Prostate gland (tissue), 2 donors: ENCODE measurements around the gene NUP210. TPM values are rescaled to one million over a fixed set of nuclear protein-coding genes. Genes with fewer than 3 reads are reported as not detected.
"Not testable (repeated sequence)": the region's sequence is repeated elsewhere in the genome, so short reads cannot be mapped to it uniquely, and the experiment has no call there.

Source experiments
- DNase-seq: peaks from one replicate; pipeline ENCODE4 v3.0.0-alpha.2; 2019; ENCODE audit warnings: low spot score
- H3K27ac ChIP-seq, 2 donors: fragments of 200-600 bp; sonication (generic); 2 replicates each; pipeline ENCODE4 v1.5.1; 2017 to 2019
- H3K27me3 ChIP-seq: fragments of 200-600 bp; sonication (generic); replicated peaks from 2 replicates; pipeline ENCODE4 v1.5.1; 2019; ENCODE audit not compliant: insufficient read depth
- H3K36me3 ChIP-seq, 2 donors: fragments of 200-600 bp; sonication (generic); 1 replicate in 1 of 2; 2 replicates in 1 of 2; pipeline versions ENCODE4 v1.5.1 to v1.8.1; 2017 to 2019
- H3K4me1 ChIP-seq: fragments of 200-600 bp; sonication (generic); replicated peaks from 2 replicates; pipeline ENCODE4 v1.5.1; 2019
- H3K4me3 ChIP-seq, 2 donors: fragments of 200-600 bp; sonication (generic); 2 replicates each; pipeline ENCODE4 v1.5.1; 2017 to 2019
- H3K9me3 ChIP-seq: fragments of 200-600 bp; sonication (generic); 2 replicates; pipeline ENCODE4 v1.5.1; 2017
- POLR2A ChIP-seq: fragments of 450-650 bp; IDR thresholded peaks from one replicate; pipeline ENCODE4 v1.6.1; 2016; ENCODE audit warnings: antibody characterized with exemption, mild to moderate bottlenecking
- POLR2AphosphoS5 ChIP-seq: sonication (generic); formaldehyde crosslinking; IDR thresholded peaks from one replicate; pipeline ENCODE4 v1.6.1; 2017; ENCODE audit warnings: antibody characterized with exemption
- WGBS: methylation state at CpG from one replicate; pipeline ENCODE4 v1.1.5; 2018; 5-methylcytosine and 5-hydroxymethylcytosine counted together
- intact Hi-C: fragments of 100-400 bp; cut with DNase I; formaldehyde crosslinking; loops from one replicate; pipeline ENCODE4 v1.14.2; 2022
- total RNA-seq, 2 donors: library from RNA; depleted of rRNA; stranded (reverse); fragments of >200 nt; gene quantifications; one replicate each; pipeline ENCODE4 v1.1.0, GENCODE V29; 2016
- TF ChIP-seq, protein P1 (sequence below), 4 experiments: fragments of 200-600 bp in 2 of 4; fragments of 450-650 bp in 2 of 4; sonication (generic) in 2 of 4; IDR thresholded peaks; 1 replicate in 3 of 4; 2 replicates in 1 of 4; pipeline ENCODE4 v1.5.1; 2016 to 2019; ENCODE audit warnings: antibody characterized with exemption in 4 of 4, mild to moderate bottlenecking in 2 of 4, moderate library complexity in 2 of 4

NUP210 gene
- total RNA-seq, 2 donors from 2014 or later = 10.6 to 31.2 TPM

DNA sequence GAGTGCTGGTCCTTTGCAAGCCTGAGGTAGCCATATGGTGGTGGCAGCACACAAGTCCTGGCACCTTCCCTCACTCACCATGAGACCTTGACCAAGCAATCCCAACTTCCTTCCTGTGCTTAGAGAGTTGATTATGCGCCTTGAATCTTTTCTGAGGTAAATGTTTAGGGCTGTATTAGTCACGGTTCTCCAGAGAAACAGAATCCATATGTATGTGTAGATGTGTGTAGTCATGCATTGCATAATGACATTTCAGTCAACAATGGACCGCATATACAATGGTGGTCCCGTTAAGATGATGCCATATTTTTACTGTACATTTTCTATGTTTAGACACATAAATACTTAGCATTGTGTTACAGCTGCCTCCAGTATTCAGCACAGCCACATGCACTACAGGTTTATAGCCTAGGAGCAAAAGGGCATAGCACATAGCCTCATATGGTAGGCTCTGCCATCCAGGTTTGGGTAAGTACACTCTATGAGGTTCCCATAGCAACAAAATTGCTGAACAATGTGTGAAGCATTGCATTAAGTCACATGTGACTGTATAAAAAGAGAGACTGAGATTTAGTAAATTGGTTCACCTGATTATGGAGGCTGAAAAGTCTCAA lies 20.2 kb upstream of the NUP210 start:
- WGBS = 69% methylated on average over 4 of the region's 4 CpGs
- Histone ChIP-seq H3K27ac (no peak overlapping the region), H3K4me3 (no peak overlapping the region), H3K36me3 (no peaks in the 10 kb centered on the region), H3K27me3 (peaks cover 4% of the 10 kb centered on the region), H3K4me1 (no peaks in the 10 kb centered on the region), H3K9me3 (no peaks in the 10 kb centered on the region)
- no peak for DNase-seq
- no peak for TF ChIP-seq POLR2A
- TF ChIP-seq, protein P1, sequence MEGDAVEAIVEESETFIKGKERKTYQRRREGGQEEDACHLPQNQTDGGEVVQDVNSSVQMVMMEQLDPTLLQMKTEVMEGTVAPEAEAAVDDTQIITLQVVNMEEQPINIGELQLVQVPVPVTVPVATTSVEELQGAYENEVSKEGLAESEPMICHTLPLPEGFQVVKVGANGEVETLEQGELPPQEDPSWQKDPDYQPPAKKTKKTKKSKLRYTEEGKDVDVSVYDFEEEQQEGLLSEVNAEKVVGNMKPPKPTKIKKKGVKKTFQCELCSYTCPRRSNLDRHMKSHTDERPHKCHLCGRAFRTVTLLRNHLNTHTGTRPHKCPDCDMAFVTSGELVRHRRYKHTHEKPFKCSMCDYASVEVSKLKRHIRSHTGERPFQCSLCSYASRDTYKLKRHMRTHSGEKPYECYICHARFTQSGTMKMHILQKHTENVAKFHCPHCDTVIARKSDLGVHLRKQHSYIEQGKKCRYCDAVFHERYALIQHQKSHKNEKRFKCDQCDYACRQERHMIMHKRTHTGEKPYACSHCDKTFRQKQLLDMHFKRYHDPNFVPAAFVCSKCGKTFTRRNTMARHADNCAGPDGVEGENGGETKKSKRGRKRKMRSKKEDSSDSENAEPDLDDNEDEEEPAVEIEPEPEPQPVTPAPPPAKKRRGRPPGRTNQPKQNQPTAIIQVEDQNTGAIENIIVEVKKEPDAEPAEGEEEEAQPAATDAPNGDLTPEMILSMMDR (IDR thresholded peaks at IDR 0.05) = no peak
- no peak for TF ChIP-seq POLR2AphosphoS5
- intact Hi-C loops = no loop called here

DNA sequence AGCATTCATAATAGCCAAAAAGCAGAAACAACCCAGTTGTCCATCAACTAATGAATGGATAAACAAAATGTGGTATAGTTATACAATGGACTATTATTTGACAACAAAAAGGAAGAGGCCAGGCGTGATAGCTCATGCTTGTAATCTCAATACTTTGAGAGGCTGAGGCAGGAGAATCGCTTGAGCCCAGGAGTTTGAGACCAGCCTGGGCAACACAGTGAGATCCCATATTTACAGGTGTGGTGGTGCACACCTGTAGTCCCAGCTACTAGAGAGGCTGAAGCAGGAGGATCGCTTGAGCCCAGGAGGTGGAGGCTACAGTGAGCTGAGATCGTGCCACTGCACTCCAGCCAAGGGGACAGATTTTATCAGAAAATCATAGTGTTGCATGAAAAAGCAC lies 16.1 kb upstream of the NUP210 start:
- 78% methylated on average over 4 of the region's 4 CpGs for WGBS
- intact Hi-C loops, DNase-seq: not testable (repeated sequence)

DNA sequence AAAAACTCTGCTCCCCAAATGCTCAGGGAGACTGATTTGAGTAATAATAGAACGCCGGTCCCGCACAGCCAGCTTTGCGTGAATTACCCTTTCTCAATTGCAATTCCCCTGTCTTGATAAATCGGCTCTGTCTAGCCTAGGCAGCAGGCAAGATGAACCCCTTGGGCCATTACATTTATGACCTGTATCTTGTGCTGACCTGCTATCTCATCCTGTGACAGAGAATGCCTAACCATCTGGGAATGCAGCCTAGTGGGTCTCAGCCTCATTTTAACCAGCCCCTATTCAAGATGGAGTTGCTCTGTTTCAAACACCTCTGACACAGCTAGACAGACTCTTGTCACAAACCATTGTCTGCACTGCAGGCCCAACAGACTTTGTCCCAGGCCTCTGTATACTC lies 13.8 kb upstream of the NUP210 start:
- 63% methylated on average over 5 of the region's 5 CpGs for WGBS
- Histone ChIP-seq H3K36me3 (no peaks in the 10 kb centered on the region), H3K4me3 (no peak overlapping the region), H3K27ac (no peak overlapping the region), H3K4me1 (no peaks in the 10 kb centered on the region), H3K9me3 (no peaks in the 10 kb centered on the region), H3K27me3 (peaks cover 4% of the 10 kb centered on the region)
- TF ChIP-seq, protein P1 (IDR thresholded peaks at IDR 0.05) = no peak
- no peak for TF ChIP-seq POLR2AphosphoS5
- no peak for TF ChIP-seq POLR2A
- no peak for DNase-seq
- intact Hi-C loops = no loop called here

More for the DNA sequence above, 16.1 kb upstream of the NUP210 start:
- H3K4me3 ChIP-seq, H3K27me3 ChIP-seq, H3K36me3 ChIP-seq, H3K4me1 ChIP-seq, H3K27ac ChIP-seq, H3K9me3 ChIP-seq: not testable (repeated sequence)

DNA sequence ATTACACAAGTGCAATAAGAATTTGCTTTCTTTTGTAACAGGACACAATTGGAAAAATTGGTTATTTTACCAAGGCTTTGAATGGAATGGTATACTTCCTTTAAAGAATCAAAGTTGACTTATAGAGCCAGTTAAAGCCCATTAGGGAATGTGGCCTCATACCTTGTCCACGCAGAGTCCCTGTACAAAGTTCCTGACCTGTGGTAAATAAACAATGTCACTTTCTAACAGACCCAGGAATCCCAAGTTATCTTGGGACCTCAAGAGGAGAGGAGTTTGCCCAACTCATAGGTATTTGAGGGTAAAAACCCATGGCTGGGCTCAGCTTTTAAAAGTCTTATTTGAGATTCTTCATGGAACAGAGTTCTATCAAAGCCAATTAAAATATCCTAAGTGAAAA lies 12.0 kb upstream of the NUP210 start:
- intact Hi-C loops = no loop called here
- no peak for TF ChIP-seq POLR2AphosphoS5
- TF ChIP-seq, protein P1 (IDR thresholded peaks at IDR 0.05) = no peak
- TF ChIP-seq POLR2A = no peak
- Histone ChIP-seq H3K27me3 (peaks cover 4% of the 10 kb centered on the region), H3K4me1 (no peaks in the 10 kb centered on the region), H3K4me3 (no peak overlapping the region), H3K9me3 (no peaks in the 10 kb centered on the region), H3K36me3 (no peaks in the 10 kb centered on the region), H3K27ac (no peak overlapping the region)
- no peak for DNase-seq
- WGBS = 72% methylated on average over 1 of the region's 1 CpG

DNA sequence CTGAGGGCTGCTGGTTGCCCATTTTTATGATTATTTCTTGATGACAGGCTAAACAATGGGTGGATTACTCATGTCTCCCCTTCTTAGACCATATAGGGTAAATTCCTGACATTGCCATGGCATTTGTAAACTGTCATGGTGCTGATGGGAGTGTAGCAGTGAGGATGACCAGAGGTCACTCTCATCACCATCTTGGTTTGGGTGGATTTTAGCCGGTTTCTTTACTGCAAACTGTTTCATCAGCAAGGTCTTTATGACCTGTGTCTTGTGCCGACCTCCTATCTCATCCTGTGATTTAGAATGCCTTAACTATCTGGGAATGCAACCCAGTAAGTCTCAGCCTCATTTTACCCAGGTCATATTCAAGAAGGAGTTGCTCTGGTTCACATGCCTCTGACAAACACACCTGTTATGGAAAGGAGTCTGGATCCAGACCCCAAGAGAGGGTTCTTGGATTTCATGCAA lies 10.3 kb upstream of the NUP210 start:
- H3K27ac ChIP-seq, H3K4me1 ChIP-seq, H3K27me3 ChIP-seq, DNase-seq, H3K36me3 ChIP-seq, intact Hi-C loops, H3K9me3 ChIP-seq, H3K4me3 ChIP-seq: not testable (repeated sequence)
- 68% methylated on average over 2 of the region's 2 CpGs for WGBS

DNA sequence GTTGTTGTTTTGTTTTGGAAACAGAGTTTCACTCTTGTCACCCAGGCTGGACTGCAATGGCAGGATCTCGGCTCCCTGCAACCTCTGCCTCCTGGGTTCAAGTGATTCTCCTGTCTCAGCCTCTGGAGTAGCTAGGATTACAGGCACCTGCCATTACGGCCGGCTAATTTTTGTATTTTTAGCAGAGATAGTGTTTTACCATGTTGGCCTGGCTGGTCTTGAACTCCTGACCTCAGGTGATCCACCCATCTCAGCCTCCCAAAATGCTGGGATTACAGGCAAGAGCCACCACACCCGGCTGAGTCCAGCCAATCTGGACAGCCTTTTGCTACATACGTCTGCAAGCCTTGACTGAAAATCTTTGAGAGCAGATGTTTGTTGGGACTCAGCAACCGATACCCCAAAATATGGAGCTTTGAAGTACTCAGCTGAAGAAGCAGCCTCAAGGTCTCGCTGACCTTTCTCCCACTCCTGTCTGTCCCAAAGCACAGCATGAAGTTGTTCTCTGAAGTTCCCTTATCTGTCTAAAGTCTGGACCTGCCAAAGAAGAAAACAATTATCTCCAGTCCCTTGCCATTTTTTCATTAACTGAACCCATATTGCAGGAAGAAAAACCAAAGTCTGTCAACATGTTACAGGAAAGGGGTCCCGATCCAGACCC lies 9.6 kb upstream of the NUP210 start:
- Histone ChIP-seq H3K36me3 (no peaks in the 10 kb centered on the region), H3K27ac (no peak overlapping the region), H3K4me3 (no peak overlapping the region), H3K4me1 (no peaks in the 10 kb centered on the region), H3K27me3 (no peaks in the 10 kb centered on the region), H3K9me3 (no peaks in the 10 kb centered on the region)
- no peak for DNase-seq
- intact Hi-C loops = no loop called here
- 89% methylated on average over 8 of the region's 8 CpGs for WGBS
- TF ChIP-seq POLR2AphosphoS5 (no peak), POLR2A (no peak)
- TF ChIP-seq, protein P1 (IDR thresholded peaks at IDR 0.05) = no peak

DNA sequence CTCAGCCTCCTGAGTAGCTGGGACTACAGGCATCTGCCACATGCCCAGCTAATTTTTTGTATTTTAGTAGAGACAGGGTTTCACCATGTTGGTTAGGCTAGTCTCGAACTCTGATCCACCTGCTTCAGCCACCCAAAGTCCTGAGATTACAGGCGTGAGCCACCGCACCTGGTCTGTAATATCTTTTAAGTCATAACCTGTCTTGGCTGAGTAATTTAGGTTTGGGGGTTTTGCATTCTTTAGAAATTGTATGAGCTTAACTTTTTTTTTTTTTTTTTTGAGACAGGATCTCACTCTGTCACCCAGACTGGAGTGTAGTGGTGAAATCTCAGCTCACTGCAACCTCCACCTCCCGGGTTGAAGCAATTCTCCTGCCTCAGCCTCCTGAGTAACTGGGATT lies 8.6 kb upstream of the NUP210 start:
- H3K27ac ChIP-seq, H3K36me3 ChIP-seq, H3K4me3 ChIP-seq, H3K27me3 ChIP-seq, intact Hi-C loops, H3K9me3 ChIP-seq, H3K4me1 ChIP-seq, DNase-seq: not testable (repeated sequence)
- 72% methylated on average over 4 of the region's 4 CpGs for WGBS
